ES-I3 (cell line): ENCODE results near the gene FGF8.

ENCODE experiments used
- H3K36me3 ChIP-seq: 2 replicates; pipeline ENCODE4 v1.6.1; 2013; ENCODE audit warnings: mild to moderate bottlenecking, low read length, control low read depth, moderate library complexity; ENCODE audit not compliant: insufficient read depth
- H3K4me1 ChIP-seq: 2 replicates; pipeline ENCODE4 v1.6.1; 2013; ENCODE audit warnings: mild to moderate bottlenecking, control low read depth, low read length; ENCODE audit not compliant: insufficient read depth
- H3K9ac ChIP-seq: 2 replicates; pipeline ENCODE4 v1.6.1; 2013; ENCODE audit warnings: low read depth, mild to moderate bottlenecking, low read length, moderate library complexity
- H3K9me3 ChIP-seq: 2 replicates; pipeline ENCODE4 v1.6.1; 2013; ENCODE audit warnings: mild to moderate bottlenecking, low read length, moderate library complexity; ENCODE audit not compliant: control insufficient read depth, insufficient read depth

Gene FGF8

GRCh38 chr10:101748496-101748895 is 27.4 kb downstream of the FGF8 start:
- Histone ChIP-seq H3K9me3 (no peaks in the 10 kb centered on the region), H3K36me3 (no peaks in the 10 kb centered on the region), H3K9ac (no peak overlapping the region), H3K4me1 (peaks cover 17% of the 10 kb centered on the region)

GRCh38 chr10:101745074-101745696 is 30.7 kb downstream of the FGF8 start:
- no peaks in the 10 kb centered on the region for H3K36me3 ChIP-seq
- H3K4me1 ChIP-seq = peaks cover 17% of the 10 kb centered on the region
- no peak overlapping the region for H3K9ac ChIP-seq
- no peaks in the 10 kb centered on the region for H3K9me3 ChIP-seq

DNA sequence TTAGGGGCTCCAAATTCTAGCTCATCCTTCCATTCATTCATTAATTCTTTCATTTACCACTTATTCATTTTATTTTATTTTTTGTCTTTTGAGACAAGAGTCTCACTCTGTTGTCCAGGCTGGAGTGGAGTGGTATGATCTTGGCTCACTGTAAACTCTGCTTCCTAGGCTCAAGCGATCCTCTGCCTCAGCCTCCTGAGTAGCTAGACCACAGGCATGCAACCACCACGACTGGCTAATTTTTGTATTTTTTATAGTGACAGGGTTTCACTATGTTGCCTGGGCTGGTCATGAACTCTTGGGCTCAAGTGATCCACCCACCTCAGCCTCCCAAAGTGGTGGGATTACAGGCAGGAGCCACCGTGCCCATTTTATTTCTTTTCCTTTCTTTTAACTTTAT is 31.6 kb downstream of the FGF8 start:
- H3K9ac ChIP-seq = no peak overlapping the region
- no peaks in the 10 kb centered on the region for H3K36me3 ChIP-seq
- peaks cover 12% of the 10 kb centered on the region for H3K4me1 ChIP-seq
- H3K9me3 ChIP-seq = no peaks in the 10 kb centered on the region

DNA sequence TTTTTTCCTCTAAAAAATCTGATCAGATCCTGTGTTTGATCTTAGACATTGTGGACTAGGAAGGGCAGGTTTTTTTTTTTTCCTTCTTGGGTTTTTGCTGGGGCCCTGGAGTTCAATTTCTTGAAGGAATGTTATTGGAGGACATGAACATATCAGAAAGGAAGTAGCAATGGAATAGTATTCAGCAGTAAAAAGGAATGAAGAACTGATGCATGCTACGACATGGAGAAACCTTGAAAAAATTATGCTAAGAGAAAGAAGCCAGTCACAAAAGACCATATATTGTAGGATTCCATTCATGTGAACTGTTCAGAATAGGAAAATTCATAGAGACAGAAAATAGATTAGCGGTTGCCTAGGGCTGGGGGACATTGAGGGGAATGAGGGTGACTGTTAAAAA is 34.0 kb downstream of the FGF8 start:
- no peaks in the 10 kb centered on the region for H3K9me3 ChIP-seq
- H3K4me1 ChIP-seq = no peaks in the 10 kb centered on the region; the same call in 1 of the 2 replicates
- no peak overlapping the region for H3K9ac ChIP-seq
- H3K36me3 ChIP-seq = no peaks in the 10 kb centered on the region

DNA sequence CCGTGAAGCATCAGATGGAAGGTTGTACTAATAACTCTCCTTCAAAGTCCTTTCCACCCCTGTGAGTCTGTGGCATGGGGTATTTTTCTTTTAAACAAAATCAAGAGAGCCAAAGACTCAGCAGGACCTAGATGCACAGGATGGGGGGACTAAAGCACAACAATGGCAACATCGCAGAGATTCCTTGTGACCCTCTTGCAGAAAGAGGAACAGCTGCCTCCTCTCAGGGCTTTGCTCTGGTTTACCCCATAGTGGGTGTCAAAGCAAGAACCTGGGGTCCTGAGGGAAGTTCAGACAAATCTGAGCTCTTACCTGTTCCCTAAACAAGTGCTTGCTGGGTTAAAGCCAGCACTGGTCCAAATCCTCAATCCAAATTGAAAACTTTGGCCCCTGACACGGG is 39.2 kb downstream of the FGF8 start:
- Histone ChIP-seq H3K9ac (no peak overlapping the region), H3K4me1 (peaks cover 4% of the 10 kb centered on the region; the same call in 1 of the 2 replicates), H3K36me3 (no peaks in the 10 kb centered on the region), H3K9me3 (no peaks in the 10 kb centered on the region)

- Histone ChIP-seq H3K9ac (no peak overlapping the region), H3K36me3 (no peaks in the 10 kb centered on the region), H3K9me3 (no peaks in the 10 kb centered on the region), H3K4me1 (0 out of 2 replicates have a peak, but pooled peaks cover 4% of the 10 kb centered on the region)
Observed at GRCh38 chr10:101732096-101732495, 43.8 kb downstream of the FGF8 start.

- H3K36me3 ChIP-seq = no peaks in the 10 kb centered on the region
- no peaks in the 10 kb centered on the region for H3K9me3 ChIP-seq
- H3K4me1 ChIP-seq = peaks cover 14% of the 10 kb centered on the region
- no peak overlapping the region for H3K9ac ChIP-seq
Observed at GRCh38 chr10:101726115-101726387, 49.9 kb downstream of the FGF8 start.

DNA sequence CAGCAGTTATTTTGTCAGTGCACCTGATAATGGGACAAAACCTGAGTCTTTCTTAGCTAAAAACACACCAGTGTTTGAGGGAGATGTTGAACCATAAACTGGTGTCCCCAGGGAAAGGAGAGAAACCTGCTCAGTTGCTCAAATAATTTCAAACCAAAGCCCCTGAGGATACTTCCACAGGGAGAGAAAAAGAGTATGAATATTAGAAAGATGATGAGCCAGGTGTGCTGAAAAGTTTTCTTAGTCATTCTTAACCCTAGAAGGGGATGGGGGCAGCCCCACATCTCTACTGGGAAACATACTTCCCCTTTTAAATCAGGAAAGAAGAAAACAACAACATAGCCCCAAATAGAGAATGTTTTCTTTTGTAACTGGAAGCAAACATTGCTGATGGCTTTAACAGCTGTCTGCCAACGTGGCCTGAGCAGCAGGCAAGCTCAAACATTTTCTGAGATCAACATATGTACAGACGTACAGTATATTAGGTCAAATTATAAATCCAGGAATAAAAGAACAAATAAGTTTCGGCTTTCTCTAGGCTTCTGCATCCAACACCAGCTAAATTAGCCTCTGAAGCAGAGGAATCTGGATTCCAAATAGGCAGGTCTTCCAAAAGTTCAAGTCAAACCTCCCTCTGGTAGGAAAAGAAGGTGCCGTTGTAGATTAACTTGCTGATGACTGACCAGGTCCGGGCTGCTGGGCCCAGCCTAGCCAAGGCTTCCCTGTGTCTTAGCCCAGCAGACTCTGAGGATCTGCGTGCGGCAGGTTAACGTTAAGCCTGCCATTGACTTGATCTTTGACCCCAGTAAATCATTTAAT is 50.4 kb downstream of the FGF8 start:
- H3K9me3 ChIP-seq = no peaks in the 10 kb centered on the region

GRCh38 chr10:101724446-101724845 is 51.5 kb downstream of the FGF8 start:
- Histone ChIP-seq H3K4me1 (peaks cover 14% of the 10 kb centered on the region), H3K9me3 (no peaks in the 10 kb centered on the region), H3K36me3 (no peaks in the 10 kb centered on the region), H3K9ac (no peak overlapping the region)

More for the DNA sequence above, 50.4 kb downstream of the FGF8 start:
- H3K4me1 ChIP-seq = peaks cover 14% of the 10 kb centered on the region
- H3K9ac ChIP-seq = no peak overlapping the region
- H3K36me3 ChIP-seq = no peaks in the 10 kb centered on the region

DNA sequence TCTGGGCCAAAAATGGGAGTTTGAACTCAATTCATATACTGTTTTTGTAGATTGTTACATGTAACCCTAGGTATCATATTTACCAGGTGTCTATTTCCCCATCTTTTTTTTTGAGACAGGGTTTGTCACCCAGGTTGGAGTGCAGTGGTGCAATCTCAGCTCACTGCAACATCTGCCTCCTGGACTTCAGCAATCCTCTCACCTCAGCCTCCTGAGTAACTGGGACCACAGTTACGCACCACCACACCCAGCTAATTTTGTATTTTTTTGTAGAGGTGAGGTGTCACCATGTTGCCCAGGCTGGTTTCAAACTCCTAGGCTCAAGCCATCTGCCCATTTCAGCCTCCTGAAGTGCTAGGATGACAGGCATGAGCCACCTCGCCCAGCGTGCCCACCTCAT is 52.7 kb downstream of the FGF8 start:
- H3K36me3 ChIP-seq = no peaks in the 10 kb centered on the region
- peaks cover 14% of the 10 kb centered on the region for H3K4me1 ChIP-seq
- no peaks in the 10 kb centered on the region for H3K9me3 ChIP-seq
- H3K9ac ChIP-seq = no peak overlapping the region

GRCh38 chr10:101721806-101722205 is 54.1 kb downstream of the FGF8 start:
- peaks cover 14% of the 10 kb centered on the region for H3K4me1 ChIP-seq
- H3K9me3 ChIP-seq = no peaks in the 10 kb centered on the region
- no peak overlapping the region for H3K9ac ChIP-seq
- H3K36me3 ChIP-seq = no peaks in the 10 kb centered on the region

GRCh38 chr10:101720606-101721230 is 55.2 kb downstream of the FGF8 start:
- Histone ChIP-seq H3K9ac (no peak overlapping the region), H3K36me3 (no peaks in the 10 kb centered on the region), H3K9me3 (no peaks in the 10 kb centered on the region), H3K4me1 (peaks cover 14% of the 10 kb centered on the region)
